AG09309 (cell line): ENCODE measurements around the gene SMIM36.
"Not testable (repeated sequence)": the region's sequence is repeated elsewhere in the genome, so short reads cannot be mapped to it uniquely, and the experiment has no call there.

Experiments used
- DNase-seq: peaks from one replicate; pipeline ENCODE4 v3.0.0-alpha.2; 2010; ENCODE audit warnings: low read depth
- H3K4me3 ChIP-seq: 2 replicates; pipeline ENCODE4 v1.5.1; 2011; ENCODE audit warnings: mild to moderate bottlenecking, low read depth, low read length, moderate library complexity; ENCODE audit not compliant: control insufficient read depth
- TF ChIP-seq, protein P1 (sequence below): IDR thresholded peaks from 2 replicates; pipeline ENCODE4 v1.5.1; 2011; ENCODE audit warnings: mild to moderate bottlenecking, low read depth, low read length, inconsistent platforms; ENCODE audit not compliant: insufficient read depth, control insufficient read depth; ENCODE audit errors: missing control alignments

The SMIM36 gene

DNA sequence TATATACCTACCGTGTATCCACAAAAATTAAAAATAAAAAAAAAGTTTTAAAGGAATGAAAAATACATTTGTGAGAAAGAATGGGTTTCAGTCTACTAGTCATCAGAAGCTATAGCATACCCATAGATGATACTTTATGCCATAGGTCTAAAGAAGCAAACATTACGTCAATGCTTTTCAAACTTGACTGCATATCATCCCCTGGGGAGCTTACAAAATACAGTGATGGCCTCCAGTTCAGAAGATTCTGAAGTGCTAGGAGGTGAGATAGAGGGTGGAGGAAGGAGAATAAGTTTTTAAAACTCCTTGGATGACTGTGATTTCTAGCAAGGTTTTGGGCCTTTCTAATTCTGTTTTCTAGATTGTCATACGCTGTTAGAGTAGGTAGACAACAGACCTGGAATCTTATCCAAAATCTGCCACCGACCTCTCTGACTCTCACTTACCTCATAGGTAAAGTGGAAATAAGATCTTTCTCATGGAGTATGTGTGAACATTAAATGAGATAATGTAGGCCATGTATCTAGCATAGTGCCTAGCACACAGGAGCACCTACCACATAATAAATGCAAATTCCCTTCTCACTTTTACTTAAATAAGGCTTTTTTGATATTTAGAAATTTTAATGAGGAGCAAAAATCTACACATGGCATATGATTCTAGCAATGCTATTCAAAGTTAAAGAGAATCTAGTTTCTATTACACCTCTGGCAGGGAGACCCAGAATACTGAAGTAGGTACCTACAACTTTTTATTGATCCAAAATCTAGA lies 102.0 kb downstream of the SMIM36 start:
- TF ChIP-seq, protein P1, sequence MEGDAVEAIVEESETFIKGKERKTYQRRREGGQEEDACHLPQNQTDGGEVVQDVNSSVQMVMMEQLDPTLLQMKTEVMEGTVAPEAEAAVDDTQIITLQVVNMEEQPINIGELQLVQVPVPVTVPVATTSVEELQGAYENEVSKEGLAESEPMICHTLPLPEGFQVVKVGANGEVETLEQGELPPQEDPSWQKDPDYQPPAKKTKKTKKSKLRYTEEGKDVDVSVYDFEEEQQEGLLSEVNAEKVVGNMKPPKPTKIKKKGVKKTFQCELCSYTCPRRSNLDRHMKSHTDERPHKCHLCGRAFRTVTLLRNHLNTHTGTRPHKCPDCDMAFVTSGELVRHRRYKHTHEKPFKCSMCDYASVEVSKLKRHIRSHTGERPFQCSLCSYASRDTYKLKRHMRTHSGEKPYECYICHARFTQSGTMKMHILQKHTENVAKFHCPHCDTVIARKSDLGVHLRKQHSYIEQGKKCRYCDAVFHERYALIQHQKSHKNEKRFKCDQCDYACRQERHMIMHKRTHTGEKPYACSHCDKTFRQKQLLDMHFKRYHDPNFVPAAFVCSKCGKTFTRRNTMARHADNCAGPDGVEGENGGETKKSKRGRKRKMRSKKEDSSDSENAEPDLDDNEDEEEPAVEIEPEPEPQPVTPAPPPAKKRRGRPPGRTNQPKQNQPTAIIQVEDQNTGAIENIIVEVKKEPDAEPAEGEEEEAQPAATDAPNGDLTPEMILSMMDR = no peak
- no peak overlapping the region for H3K4me3 ChIP-seq
- no peak for DNase-seq

DNA sequence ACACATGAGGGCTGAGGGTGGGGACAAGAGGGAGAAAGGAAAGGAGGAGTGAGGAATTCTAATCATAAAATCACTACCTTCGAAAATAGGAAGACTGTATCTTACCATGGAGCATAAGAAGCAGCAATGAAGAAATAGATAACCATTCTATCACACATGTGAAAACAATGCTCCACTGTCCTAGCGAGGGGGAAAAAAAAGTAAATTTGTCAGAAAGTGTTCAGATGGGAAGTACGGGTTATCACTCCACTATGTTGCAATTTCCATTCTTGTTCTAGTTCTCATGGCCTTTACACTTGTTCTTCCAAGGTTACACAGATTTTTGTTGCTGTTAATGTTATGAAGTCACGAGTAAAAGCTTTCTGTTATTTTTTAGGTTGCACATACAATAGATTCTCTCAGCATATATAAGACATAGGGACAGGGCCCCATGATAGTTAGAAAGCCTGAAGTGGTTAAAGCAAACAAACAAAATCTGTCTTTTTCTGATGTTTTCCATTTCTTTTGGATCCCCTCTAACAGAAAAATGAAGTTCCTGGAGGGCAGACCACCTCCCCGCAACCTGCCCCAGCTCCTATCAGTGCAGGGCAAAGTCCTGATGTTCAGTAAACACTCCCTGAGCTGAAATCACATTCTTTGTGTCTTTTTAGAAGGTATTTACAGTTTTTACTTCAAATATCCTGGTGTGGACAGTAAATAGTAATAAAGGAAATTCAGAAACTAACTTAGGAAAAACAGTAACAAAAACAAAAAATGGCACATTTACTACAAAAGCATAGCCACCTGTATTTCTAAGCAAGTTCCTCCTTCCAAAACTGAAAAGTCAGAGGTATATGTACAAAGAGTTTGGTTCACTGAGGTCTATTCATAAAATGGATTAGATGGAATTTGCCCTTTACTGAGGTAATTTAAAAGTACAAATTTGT lies 103.3 kb downstream of the SMIM36 start:
- no peak for DNase-seq
- TF ChIP-seq, protein P1 = no peak

DNA sequence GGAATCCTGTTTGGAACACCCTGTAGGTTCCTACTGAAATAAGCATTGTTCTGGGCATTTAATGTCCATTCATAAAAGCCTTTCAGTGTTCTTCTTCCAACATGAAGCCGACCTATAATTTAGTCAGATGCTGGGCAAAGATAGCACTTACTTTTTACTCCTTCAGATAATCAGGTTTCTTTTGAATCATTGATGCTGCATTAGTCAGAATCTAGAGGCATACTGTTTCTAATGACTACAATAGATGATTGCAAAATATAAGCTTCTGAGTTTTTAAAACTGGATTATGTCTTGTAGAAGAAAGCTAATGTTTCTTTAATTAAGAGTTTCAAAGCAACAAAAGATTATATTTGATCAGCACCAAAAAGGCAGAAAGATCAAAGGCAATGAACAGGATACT lies 105.7 kb downstream of the SMIM36 start:
- DNase-seq = no peak
- no peak overlapping the region for H3K4me3 ChIP-seq
- TF ChIP-seq, protein P1 = no peak

More for the DNA sequence above, 103.3 kb downstream of the SMIM36 start:
- H3K4me3 ChIP-seq = no peak overlapping the region

DNA sequence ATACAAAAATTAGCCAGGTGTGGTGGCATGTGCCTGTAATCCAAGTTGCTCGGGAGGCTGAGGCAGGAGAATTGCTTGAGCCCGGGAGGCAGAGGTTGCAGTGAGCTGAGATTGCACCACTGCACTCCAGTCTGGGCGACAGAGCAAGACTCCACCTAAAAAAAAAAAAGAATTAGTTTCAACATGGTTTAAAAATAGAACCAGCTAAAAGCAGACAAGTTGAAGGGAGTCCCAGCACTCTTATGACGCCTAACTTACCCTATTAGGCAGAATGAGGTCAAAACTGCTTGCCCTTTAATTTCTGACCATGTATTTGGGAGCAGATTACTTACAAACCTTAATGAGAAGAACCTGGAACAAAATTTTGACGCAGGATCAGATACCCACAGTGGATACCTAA lies 107.1 kb downstream of the SMIM36 start:
- not testable (repeated sequence) for DNase-seq, H3K4me3 ChIP-seq

DNA sequence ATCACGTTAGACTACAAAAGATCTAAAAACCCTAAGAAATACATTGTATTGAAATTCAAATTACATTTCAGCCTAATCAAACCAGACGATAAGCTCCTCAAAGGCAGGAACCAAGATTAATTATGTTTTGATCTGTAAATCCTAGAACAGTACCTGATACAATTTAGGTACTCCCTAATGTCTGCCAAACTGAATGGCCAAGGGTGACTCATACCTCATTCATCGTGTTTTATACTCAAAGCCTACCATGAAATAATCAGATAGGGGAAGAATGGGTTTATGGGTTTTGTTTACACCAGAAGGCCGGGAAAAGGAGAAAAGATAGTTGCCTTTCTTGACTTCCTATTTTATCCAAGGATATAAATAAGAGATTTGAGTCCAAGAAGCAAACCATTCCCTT lies 108.9 kb downstream of the SMIM36 start:
- DNase-seq = no peak
- H3K4me3 ChIP-seq = no peak overlapping the region
- TF ChIP-seq, protein P1 = no peak
